ENCODE results near the gene ST8SIA3.
"Not testable (repeated sequence)": the region's sequence is repeated elsewhere in the genome, so short reads cannot be mapped to it uniquely, and the experiment has no call there.

The ST8SIA3 gene

DNA sequence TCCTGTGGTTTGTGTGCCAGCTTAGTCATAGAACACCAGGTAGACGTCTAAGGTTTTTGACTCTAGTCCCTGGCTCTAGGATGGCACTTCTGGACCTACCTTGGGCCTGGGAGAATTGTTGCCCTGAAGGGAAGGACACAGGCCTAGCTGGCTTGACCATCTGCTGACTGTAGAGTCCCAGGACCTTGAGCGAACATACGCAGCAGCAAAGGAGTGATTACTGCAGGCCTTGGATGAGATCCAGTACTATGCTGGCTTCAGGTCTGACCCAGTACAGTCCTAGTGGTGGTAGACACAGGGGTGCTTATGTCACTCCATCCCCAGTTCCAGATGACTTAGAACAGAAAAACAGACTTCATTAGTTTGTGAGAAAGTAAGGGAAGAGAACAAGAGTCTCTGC, 37.7 kb downstream of the ST8SIA3 start:
- TF ChIP-seq, protein P1, sequence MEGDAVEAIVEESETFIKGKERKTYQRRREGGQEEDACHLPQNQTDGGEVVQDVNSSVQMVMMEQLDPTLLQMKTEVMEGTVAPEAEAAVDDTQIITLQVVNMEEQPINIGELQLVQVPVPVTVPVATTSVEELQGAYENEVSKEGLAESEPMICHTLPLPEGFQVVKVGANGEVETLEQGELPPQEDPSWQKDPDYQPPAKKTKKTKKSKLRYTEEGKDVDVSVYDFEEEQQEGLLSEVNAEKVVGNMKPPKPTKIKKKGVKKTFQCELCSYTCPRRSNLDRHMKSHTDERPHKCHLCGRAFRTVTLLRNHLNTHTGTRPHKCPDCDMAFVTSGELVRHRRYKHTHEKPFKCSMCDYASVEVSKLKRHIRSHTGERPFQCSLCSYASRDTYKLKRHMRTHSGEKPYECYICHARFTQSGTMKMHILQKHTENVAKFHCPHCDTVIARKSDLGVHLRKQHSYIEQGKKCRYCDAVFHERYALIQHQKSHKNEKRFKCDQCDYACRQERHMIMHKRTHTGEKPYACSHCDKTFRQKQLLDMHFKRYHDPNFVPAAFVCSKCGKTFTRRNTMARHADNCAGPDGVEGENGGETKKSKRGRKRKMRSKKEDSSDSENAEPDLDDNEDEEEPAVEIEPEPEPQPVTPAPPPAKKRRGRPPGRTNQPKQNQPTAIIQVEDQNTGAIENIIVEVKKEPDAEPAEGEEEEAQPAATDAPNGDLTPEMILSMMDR (IDR thresholded peaks at IDR 0.05; ENCODE audit: control insufficient read depth, extremely low read depth, insufficient read depth), result no peak
- H3K4me3 ChIP-seq (ENCODE audit: low read depth, low read length), result no peak overlapping the region
- no peak for DNase-seq (ENCODE audit: low read depth)

DNA sequence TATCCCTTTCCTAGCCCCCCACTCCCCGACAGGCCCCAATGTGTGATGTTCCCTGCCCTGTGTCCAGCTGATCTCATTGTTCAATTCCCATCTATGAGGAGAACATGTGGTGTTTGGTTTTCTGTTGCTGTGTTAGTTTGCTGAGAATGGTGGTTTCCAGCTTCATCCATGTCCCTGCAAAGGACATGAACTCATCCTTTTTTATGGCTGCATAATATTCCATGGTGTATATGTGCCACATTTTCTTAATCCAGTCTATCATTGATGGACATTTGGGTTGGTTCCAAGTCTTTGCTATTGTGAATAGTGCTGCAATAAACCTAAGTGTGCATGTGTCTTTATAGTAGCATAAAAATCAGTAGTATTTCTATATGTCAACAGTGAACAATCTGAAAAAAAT, 42.4 kb downstream of the ST8SIA3 start:
- DNase-seq (ENCODE audit: low read depth); H3K4me3 ChIP-seq (ENCODE audit: low read depth, low read length): not testable (repeated sequence)

DNA sequence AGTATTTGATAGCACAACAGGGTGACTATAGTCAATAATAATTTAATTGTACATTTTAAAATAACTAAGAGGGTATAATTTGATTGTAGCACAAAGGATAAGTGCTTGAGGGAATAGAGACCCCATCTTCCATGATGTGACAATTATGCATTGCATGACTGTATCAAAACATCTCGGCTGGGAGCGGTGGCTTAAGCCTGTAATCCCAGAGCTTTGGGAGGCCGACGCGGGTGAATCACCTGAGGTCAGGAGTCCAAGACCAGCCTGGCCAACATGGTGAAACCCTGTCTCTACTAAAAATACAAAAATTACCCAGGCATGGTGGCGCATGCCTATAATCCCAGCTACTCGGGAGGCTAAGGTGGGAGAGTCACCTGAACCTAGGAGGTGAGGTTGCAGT, 44.5 kb downstream of the ST8SIA3 start:
- not testable (repeated sequence) for H3K4me3 ChIP-seq (ENCODE audit: low read depth, low read length); DNase-seq (ENCODE audit: low read depth)

DNA sequence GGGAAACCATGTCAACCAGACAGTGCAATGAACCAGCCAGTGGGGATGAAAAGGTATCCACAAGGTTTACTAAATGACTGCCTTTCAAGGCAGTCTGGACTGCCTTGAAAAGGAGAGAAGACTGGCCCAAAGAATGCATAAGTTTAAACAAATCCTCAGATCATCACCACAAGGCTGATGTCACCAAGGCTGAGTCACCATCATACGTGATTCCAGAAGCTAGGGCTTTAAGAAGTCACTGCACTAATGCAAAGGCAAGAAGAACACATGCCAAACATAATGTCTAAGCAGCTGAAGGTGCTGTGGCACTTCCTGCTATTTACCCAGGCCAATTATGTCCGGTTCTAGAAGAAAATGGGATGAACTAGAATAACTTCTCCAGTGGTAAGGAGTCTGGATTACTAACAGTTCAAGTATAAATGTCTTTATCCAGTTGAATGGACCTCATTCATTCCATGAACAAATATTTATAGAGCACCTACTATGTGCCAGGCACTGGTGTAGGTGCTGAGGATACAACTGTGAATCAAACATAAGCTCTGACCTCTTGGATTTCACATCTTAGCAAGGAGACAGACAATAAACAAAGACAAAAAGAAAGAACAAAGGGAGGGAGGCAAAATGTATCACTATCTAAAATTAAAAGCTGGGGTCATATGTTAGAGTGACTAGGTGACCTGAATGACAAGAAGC, 45.2 kb downstream of the ST8SIA3 start:
- DNase-seq (ENCODE audit: low read depth), result no peak
- no peak overlapping the region for H3K4me3 ChIP-seq (ENCODE audit: low read depth, low read length)
- TF ChIP-seq, protein P1 (IDR thresholded peaks at IDR 0.05; ENCODE audit: control insufficient read depth, extremely low read depth, insufficient read depth), result no peak

DNA sequence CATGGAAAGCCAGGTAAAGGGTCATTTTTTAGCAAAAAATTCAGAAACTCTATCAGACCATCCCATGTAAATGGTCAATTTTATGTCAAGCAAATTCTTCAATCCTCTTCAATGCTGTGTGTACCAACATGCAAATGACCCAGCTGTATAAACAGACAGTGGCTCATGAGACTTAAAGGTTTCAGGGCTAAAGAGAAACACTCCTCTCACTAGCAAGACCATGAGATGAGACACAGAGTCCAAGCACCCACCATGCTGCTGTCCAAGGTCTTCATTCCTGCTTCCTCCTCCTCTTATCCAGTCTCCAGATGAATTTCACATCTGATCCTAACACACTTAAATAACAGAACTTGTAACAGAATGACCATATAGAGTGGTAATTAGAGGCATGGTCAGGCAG, 52.0 kb downstream of the ST8SIA3 start:
- DNase-seq (ENCODE audit: low read depth), result no peak
- no peak overlapping the region for H3K4me3 ChIP-seq (ENCODE audit: low read depth, low read length)
- TF ChIP-seq, protein P1 (IDR thresholded peaks at IDR 0.05; ENCODE audit: control insufficient read depth, extremely low read depth, insufficient read depth), result no peak

DNA sequence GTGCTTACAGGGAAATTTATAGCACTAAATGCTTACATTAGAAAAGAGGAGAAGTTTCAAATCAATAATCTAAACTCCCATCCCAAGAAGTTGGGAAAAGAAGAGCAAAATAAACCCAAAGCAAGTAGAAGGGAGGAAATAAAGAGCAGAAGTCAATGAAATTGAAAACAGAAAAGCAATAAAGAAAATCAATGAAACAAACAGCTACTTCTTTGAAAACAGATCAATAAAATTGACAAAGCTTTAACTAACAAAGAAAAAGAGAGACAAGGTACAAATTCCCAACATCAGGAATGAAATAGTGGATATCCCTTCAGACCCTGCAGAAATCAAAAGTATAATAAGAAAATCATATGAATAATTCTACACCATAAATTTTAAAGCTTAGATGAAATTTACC, 57.3 kb downstream of the ST8SIA3 start:
- no peak for DNase-seq (ENCODE audit: low read depth)
- TF ChIP-seq, protein P1 (IDR thresholded peaks at IDR 0.05; ENCODE audit: control insufficient read depth, extremely low read depth, insufficient read depth), result no peak
- H3K4me3 ChIP-seq (ENCODE audit: low read depth, low read length), result no peak overlapping the region

DNA sequence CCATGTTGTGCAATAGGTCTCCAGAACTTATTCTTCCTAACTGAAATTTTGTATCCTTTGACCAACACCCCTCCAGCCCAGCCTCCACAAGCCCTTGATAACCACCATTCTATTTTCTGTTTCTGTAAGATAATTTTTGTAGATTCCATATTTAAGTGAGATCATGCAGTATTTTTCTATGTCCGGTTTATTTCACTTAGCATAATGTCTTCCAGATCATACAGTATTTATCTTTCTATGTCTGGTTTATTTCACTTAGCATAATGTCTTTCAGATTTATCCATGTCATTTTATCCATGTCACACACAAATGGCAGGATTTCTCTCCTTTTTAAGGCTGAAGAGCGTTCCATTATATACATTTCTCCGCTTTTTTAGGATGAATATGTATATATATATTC, 58.4 kb downstream of the ST8SIA3 start:
- H3K4me3 ChIP-seq (ENCODE audit: low read depth, low read length), result no peak overlapping the region
- no peak for DNase-seq (ENCODE audit: low read depth)
- TF ChIP-seq, protein P1 (IDR thresholded peaks at IDR 0.05; ENCODE audit: control insufficient read depth, extremely low read depth, insufficient read depth), result no peak

DNA sequence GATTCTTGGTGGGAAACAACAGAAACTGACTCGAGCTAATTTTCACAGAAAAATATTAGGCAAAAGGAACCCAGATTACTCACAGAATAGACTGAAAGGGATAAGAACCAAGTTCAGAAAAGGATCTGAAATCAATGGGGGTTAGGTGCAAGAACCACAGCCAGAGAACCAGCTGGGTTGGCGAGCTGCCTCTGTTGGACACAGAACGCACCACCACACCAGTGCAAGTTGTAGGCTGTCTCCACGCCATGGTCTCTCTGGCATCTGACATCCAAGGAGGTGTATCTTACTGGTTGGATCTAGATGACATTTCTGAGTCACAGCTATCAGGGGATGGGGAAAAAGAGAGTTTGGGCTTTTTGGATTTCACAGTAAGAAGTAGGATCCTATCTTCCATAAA, 64.2 kb downstream of the ST8SIA3 start:
- no peak overlapping the region for H3K4me3 ChIP-seq (ENCODE audit: low read depth, low read length)
- TF ChIP-seq, protein P1 (IDR thresholded peaks at IDR 0.05; ENCODE audit: control insufficient read depth, extremely low read depth, insufficient read depth), result no peak
- DNase-seq (ENCODE audit: low read depth), result no peak
